Lower lobe of right lung (tissue), 2 donors: ENCODE measurements around the gene MACROD2. TPM values are rescaled to one million over a fixed set of nuclear protein-coding genes. Genes with fewer than 3 reads are reported as not detected.

Experiments used
- ATAC-seq, 2 donors: fragments of 200-7000 bp; cut with Tn5 transposase; one replicate each; pipeline ENCODE4 v1.9.1; 2020 to 2022; ENCODE audit warnings: mild to moderate bottlenecking in 2 of 2, moderate library complexity in 2 of 2
- DNase-seq: peaks from one replicate; pipeline ENCODE4 v3.0.0-alpha.2; 2020
- H3K27ac ChIP-seq: fragments of 200-600 bp; one replicate; pipeline ENCODE4 v1.8.0; 2022
- H3K27me3 ChIP-seq: fragments of 200-600 bp; one replicate; pipeline ENCODE4 v1.8.0; 2022; ENCODE audit warnings: low read depth
- H3K36me3 ChIP-seq: fragments of 200-600 bp; one replicate; pipeline ENCODE4 v1.8.0; 2022; ENCODE audit warnings: mild to moderate bottlenecking
- H3K4me1 ChIP-seq: fragments of 200-600 bp; one replicate; pipeline ENCODE4 v1.8.0; 2022
- H3K4me3 ChIP-seq: fragments of 200-600 bp; one replicate; pipeline ENCODE4 v1.8.0; 2022; ENCODE audit warnings: mild to moderate bottlenecking
- H3K9me3 ChIP-seq: fragments of 200-600 bp; one replicate; pipeline ENCODE4 v1.8.0; 2022
- intact Hi-C: fragments of 100-400 bp; cut with DNase I; formaldehyde crosslinking; loops from one replicate; pipeline ENCODE4 v1.11.0; 2022
- total RNA-seq: library from RNA; stranded (reverse); fragmentation: NEBNext Ultra II Directional; extraction: Animal tissue kit (Norgen Biotek cat#: 25700); gene quantifications from one replicate; pipeline ENCODE4 v1.2.1, GENCODE V29; 2021
- TF ChIP-seq, protein P1 (sequence below): fragments of 200-600 bp; IDR thresholded peaks from one replicate; pipeline ENCODE4 v1.8.0; 2022; ENCODE audit warnings: antibody characterized with exemption, mild to moderate bottlenecking
- donor health status: DM: no; HTN: yes; CAD: no; lungs with severe emphysema.

MACROD2 gene
- total RNA-seq, 1 donor from 2014 or later = 73.0 TPM

GRCh38 chr20:15342991-15343523, 1347.7 kb downstream of the MACROD2 start:
- intact Hi-C loops = no loop called here
- no peak for ATAC-seq
- DNase-seq = no peak
- Histone ChIP-seq H3K4me1 (no peaks in the 10 kb centered on the region), H3K27me3 (no peaks in the 10 kb centered on the region), H3K4me3 (no peak overlapping the region), H3K9me3 (no peaks in the 10 kb centered on the region), H3K27ac (no peak overlapping the region), H3K36me3 (no peaks in the 10 kb centered on the region)
- TF ChIP-seq, protein P1, sequence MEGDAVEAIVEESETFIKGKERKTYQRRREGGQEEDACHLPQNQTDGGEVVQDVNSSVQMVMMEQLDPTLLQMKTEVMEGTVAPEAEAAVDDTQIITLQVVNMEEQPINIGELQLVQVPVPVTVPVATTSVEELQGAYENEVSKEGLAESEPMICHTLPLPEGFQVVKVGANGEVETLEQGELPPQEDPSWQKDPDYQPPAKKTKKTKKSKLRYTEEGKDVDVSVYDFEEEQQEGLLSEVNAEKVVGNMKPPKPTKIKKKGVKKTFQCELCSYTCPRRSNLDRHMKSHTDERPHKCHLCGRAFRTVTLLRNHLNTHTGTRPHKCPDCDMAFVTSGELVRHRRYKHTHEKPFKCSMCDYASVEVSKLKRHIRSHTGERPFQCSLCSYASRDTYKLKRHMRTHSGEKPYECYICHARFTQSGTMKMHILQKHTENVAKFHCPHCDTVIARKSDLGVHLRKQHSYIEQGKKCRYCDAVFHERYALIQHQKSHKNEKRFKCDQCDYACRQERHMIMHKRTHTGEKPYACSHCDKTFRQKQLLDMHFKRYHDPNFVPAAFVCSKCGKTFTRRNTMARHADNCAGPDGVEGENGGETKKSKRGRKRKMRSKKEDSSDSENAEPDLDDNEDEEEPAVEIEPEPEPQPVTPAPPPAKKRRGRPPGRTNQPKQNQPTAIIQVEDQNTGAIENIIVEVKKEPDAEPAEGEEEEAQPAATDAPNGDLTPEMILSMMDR = no peak

- ATAC-seq = no peak
- intact Hi-C loops = no loop called here
- H3K27ac ChIP-seq = no peak overlapping the region
These were observed 1350.0 kb downstream of the MACROD2 start for GRCh38 chr20:15345287-15345686.

DNA sequence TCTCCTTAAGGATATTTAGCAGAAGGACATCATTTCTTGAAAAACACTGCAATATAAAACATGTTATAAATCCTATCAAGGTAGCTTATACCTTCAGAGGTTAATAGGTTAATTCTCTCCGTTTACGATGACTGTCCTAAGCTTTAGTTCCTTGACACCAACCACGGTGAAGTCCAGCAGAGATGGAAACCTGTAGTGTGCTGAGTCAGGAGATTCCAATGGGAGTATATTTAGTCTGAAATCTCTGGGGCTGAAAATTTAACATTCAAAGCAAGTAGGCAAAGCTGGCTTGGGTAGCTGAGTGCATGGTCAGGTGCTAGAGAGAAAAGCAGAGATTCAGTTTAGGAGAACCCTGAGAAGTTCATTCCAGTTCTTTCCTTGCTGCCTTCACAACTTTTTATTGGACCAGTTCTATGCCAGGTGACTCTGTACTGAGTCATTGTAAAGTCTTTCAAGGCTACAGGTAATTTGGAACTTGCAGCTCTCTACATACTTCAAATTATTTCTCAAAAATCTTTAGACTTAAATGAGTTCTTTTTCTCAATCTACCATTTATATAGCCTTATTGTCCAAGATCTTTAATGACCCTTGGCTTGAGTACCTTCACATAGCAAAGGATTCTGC, 1351.5 kb downstream of the MACROD2 start:
- TF ChIP-seq, protein P1 = no peak
- no peak overlapping the region for H3K27ac ChIP-seq
- no peak for DNase-seq
- H3K27me3 ChIP-seq = no peaks in the 10 kb centered on the region
- H3K4me1 ChIP-seq = no peaks in the 10 kb centered on the region
- no peaks in the 10 kb centered on the region for H3K36me3 ChIP-seq
- ATAC-seq = no peak
- intact Hi-C loops = no loop called here
- H3K9me3 ChIP-seq = no peaks in the 10 kb centered on the region
- no peak overlapping the region for H3K4me3 ChIP-seq

More at GRCh38 chr20:15345287-15345686, 1350.0 kb downstream of the MACROD2 start:
- no peaks in the 10 kb centered on the region for H3K36me3 ChIP-seq
- H3K4me1 ChIP-seq = no peaks in the 10 kb centered on the region
- TF ChIP-seq, protein P1 = no peak
- no peak for DNase-seq
- no peaks in the 10 kb centered on the region for H3K9me3 ChIP-seq
- no peaks in the 10 kb centered on the region for H3K27me3 ChIP-seq
- no peak overlapping the region for H3K4me3 ChIP-seq

- TF ChIP-seq, protein P1 = no peak
- Histone ChIP-seq H3K27ac (no peak overlapping the region), H3K4me1 (no peaks in the 10 kb centered on the region), H3K4me3 (no peak overlapping the region), H3K9me3 (no peaks in the 10 kb centered on the region), H3K36me3 (no peaks in the 10 kb centered on the region), H3K27me3 (no peaks in the 10 kb centered on the region)
- DNase-seq (no peak), ATAC-seq (no peak)
- intact Hi-C loops = no loop called here
These were observed 1363.7 kb downstream of the MACROD2 start for GRCh38 chr20:15359056-15359455.

GRCh38 chr20:15362849-15363248, 1367.5 kb downstream of the MACROD2 start:
- Histone ChIP-seq H3K9me3 (no peaks in the 10 kb centered on the region), H3K36me3 (no peaks in the 10 kb centered on the region), H3K4me1 (no peaks in the 10 kb centered on the region), H3K27me3 (no peaks in the 10 kb centered on the region), H3K27ac (no peak overlapping the region), H3K4me3 (no peak overlapping the region)
- ATAC-seq (no peak), DNase-seq (no peak)
- intact Hi-C loops = no loop called here
- TF ChIP-seq, protein P1 = no peak
